Measurements from ENCODE around the gene TP73.

The TP73 gene

GRCh38 chr1:3687504-3687903 is 35.2 kb downstream of the TP73 start:
- no peaks in the 10 kb centered on the region for H3K9me3 Mint-ChIP-seq
- H3K27me3 Mint-ChIP-seq (ENCODE audit: low read depth), result no peaks in the 10 kb centered on the region
- no peak overlapping the region for H3K27ac Mint-ChIP-seq
- H3K4me1 Mint-ChIP-seq (ENCODE audit: low read depth), result no peaks in the 10 kb centered on the region
- H3K4me3 Mint-ChIP-seq, result no peak overlapping the region
- H3K36me3 Mint-ChIP-seq (ENCODE audit: low read depth), result no peaks in the 10 kb centered on the region

- Mint-ChIP-seq H3K27ac (no peak overlapping the region), H3K9me3 (no peaks in the 10 kb centered on the region), H3K4me3 (no peak overlapping the region), H3K27me3 (ENCODE audit: low read depth) (no peaks in the 10 kb centered on the region), H3K4me1 (ENCODE audit: low read depth) (no peaks in the 10 kb centered on the region), H3K36me3 (ENCODE audit: low read depth) (no peaks in the 10 kb centered on the region)
Observed at GRCh38 chr1:3688356-3689137, 36.2 kb downstream of the TP73 start.

GRCh38 chr1:3689138-3689750 is 36.9 kb downstream of the TP73 start:
- no peaks in the 10 kb centered on the region for H3K9me3 Mint-ChIP-seq
- H3K27ac Mint-ChIP-seq, result no peak overlapping the region
- H3K36me3 Mint-ChIP-seq (ENCODE audit: low read depth), result no peaks in the 10 kb centered on the region
- no peak overlapping the region for H3K4me3 Mint-ChIP-seq
- no peaks in the 10 kb centered on the region for H3K4me1 Mint-ChIP-seq (ENCODE audit: low read depth)
- H3K27me3 Mint-ChIP-seq (ENCODE audit: low read depth), result no peaks in the 10 kb centered on the region

GRCh38 chr1:3690282-3691065 is 38.2 kb downstream of the TP73 start:
- no peaks in the 10 kb centered on the region for H3K36me3 Mint-ChIP-seq (ENCODE audit: low read depth)
- H3K27ac Mint-ChIP-seq, result no peak overlapping the region
- H3K4me3 Mint-ChIP-seq, result no peak overlapping the region
- no peaks in the 10 kb centered on the region for H3K4me1 Mint-ChIP-seq (ENCODE audit: low read depth)
- H3K27me3 Mint-ChIP-seq (ENCODE audit: low read depth), result no peaks in the 10 kb centered on the region
- no peaks in the 10 kb centered on the region for H3K9me3 Mint-ChIP-seq

- no peak overlapping the region for H3K4me3 Mint-ChIP-seq
- no peak overlapping the region for H3K27ac Mint-ChIP-seq
- H3K9me3 Mint-ChIP-seq, result no peaks in the 10 kb centered on the region
- H3K4me1 Mint-ChIP-seq (ENCODE audit: low read depth), result no peaks in the 10 kb centered on the region
- H3K27me3 Mint-ChIP-seq (ENCODE audit: low read depth), result no peaks in the 10 kb centered on the region
- no peaks in the 10 kb centered on the region for H3K36me3 Mint-ChIP-seq (ENCODE audit: low read depth)
Observed at GRCh38 chr1:3691421-3692204, 39.3 kb downstream of the TP73 start.

- H3K9me3 Mint-ChIP-seq, result no peaks in the 10 kb centered on the region
Observed at GRCh38 chr1:3692598-3692997, 40.3 kb downstream of the TP73 start.

GRCh38 chr1:3693321-3693720 is 41.0 kb downstream of the TP73 start:
- H3K9me3 Mint-ChIP-seq, result no peaks in the 10 kb centered on the region
- H3K4me3 Mint-ChIP-seq, result no peak overlapping the region
- no peak overlapping the region for H3K27ac Mint-ChIP-seq
- no peaks in the 10 kb centered on the region for H3K36me3 Mint-ChIP-seq (ENCODE audit: low read depth)
- H3K4me1 Mint-ChIP-seq (ENCODE audit: low read depth), result no peaks in the 10 kb centered on the region
- no peaks in the 10 kb centered on the region for H3K27me3 Mint-ChIP-seq (ENCODE audit: low read depth)

More at GRCh38 chr1:3692598-3692997, 40.3 kb downstream of the TP73 start:
- Mint-ChIP-seq H3K27ac (no peak overlapping the region), H3K27me3 (ENCODE audit: low read depth) (no peaks in the 10 kb centered on the region), H3K4me1 (ENCODE audit: low read depth) (no peaks in the 10 kb centered on the region), H3K36me3 (ENCODE audit: low read depth) (no peaks in the 10 kb centered on the region), H3K4me3 (no peak overlapping the region)

- Mint-ChIP-seq H3K4me1 (ENCODE audit: low read depth) (no peaks in the 10 kb centered on the region), H3K27me3 (ENCODE audit: low read depth) (no peaks in the 10 kb centered on the region), H3K27ac (no peak overlapping the region), H3K4me3 (no peak overlapping the region), H3K36me3 (ENCODE audit: low read depth) (no peaks in the 10 kb centered on the region), H3K9me3 (no peaks in the 10 kb centered on the region)
Observed at GRCh38 chr1:3695326-3696217, 43.3 kb downstream of the TP73 start.

GRCh38 chr1:3696689-3697088 is 44.4 kb downstream of the TP73 start:
- H3K9me3 Mint-ChIP-seq, result no peaks in the 10 kb centered on the region
- no peaks in the 10 kb centered on the region for H3K27me3 Mint-ChIP-seq (ENCODE audit: low read depth)

GRCh38 chr1:3697104-3697503 is 44.8 kb downstream of the TP73 start:
- Mint-ChIP-seq H3K27ac (no peak overlapping the region), H3K27me3 (ENCODE audit: low read depth) (no peaks in the 10 kb centered on the region), H3K36me3 (ENCODE audit: low read depth) (no peaks in the 10 kb centered on the region), H3K4me3 (no peak overlapping the region), H3K4me1 (ENCODE audit: low read depth) (no peaks in the 10 kb centered on the region), H3K9me3 (no peaks in the 10 kb centered on the region)

More at GRCh38 chr1:3696689-3697088, 44.4 kb downstream of the TP73 start:
- Mint-ChIP-seq H3K27ac (no peak overlapping the region), H3K4me1 (ENCODE audit: low read depth) (no peaks in the 10 kb centered on the region), H3K36me3 (ENCODE audit: low read depth) (no peaks in the 10 kb centered on the region), H3K4me3 (no peak overlapping the region)

- Mint-ChIP-seq H3K27ac (no peak overlapping the region), H3K27me3 (ENCODE audit: low read depth) (no peaks in the 10 kb centered on the region), H3K4me3 (no peak overlapping the region), H3K4me1 (ENCODE audit: low read depth) (no peaks in the 10 kb centered on the region), H3K9me3 (no peaks in the 10 kb centered on the region), H3K36me3 (ENCODE audit: low read depth) (no peaks in the 10 kb centered on the region)
Observed at GRCh38 chr1:3697810-3698209, 45.5 kb downstream of the TP73 start.

- Mint-ChIP-seq H3K36me3 (ENCODE audit: low read depth) (no peaks in the 10 kb centered on the region), H3K27me3 (ENCODE audit: low read depth) (no peaks in the 10 kb centered on the region), H3K4me1 (ENCODE audit: low read depth) (no peaks in the 10 kb centered on the region), H3K27ac (no peak overlapping the region), H3K4me3 (no peak overlapping the region), H3K9me3 (no peaks in the 10 kb centered on the region)
Observed at GRCh38 chr1:3698660-3699408, 46.5 kb downstream of the TP73 start.

GRCh38 chr1:3699596-3699995 is 47.3 kb downstream of the TP73 start:
- Mint-ChIP-seq H3K4me3 (no peak overlapping the region), H3K27ac (no peak overlapping the region), H3K36me3 (ENCODE audit: low read depth) (no peaks in the 10 kb centered on the region), H3K4me1 (ENCODE audit: low read depth) (peaks cover 1% of the 10 kb centered on the region), H3K9me3 (no peaks in the 10 kb centered on the region), H3K27me3 (ENCODE audit: low read depth) (no peaks in the 10 kb centered on the region)

All from T-helper 1 cell treated with Interleukin-12 subunit alpha and Interleukin-12 subunit beta and Interleukin-4 antibody, amounts not matched to agents 30 μg/mL and 1 μg/mL, for 36 hours (primary cell).